Upper lobe of left lung (tissue), 4 donors: Measurements from ENCODE around the gene FBXL5.

Experiments used
- CTCF ChIP-seq, 6 experiments: fragments of 450-650 bp in 4 of 6; fragments of 200-600 bp in 2 of 6; sonication (generic) in 2 of 6; IDR thresholded peaks; one replicate each; pipeline ENCODE4 v1.5.1; 2016 to 2019; ENCODE audit warnings: antibody characterized with exemption in 6 of 6
- EP300 ChIP-seq, 4 donors: sonication (generic); formaldehyde crosslinking; IDR thresholded peaks; one replicate each; pipeline ENCODE4 v1.5.1; 2017; ENCODE audit warnings: antibody characterized with exemption in 4 of 4, control low read depth in 2 of 4

DNA sequence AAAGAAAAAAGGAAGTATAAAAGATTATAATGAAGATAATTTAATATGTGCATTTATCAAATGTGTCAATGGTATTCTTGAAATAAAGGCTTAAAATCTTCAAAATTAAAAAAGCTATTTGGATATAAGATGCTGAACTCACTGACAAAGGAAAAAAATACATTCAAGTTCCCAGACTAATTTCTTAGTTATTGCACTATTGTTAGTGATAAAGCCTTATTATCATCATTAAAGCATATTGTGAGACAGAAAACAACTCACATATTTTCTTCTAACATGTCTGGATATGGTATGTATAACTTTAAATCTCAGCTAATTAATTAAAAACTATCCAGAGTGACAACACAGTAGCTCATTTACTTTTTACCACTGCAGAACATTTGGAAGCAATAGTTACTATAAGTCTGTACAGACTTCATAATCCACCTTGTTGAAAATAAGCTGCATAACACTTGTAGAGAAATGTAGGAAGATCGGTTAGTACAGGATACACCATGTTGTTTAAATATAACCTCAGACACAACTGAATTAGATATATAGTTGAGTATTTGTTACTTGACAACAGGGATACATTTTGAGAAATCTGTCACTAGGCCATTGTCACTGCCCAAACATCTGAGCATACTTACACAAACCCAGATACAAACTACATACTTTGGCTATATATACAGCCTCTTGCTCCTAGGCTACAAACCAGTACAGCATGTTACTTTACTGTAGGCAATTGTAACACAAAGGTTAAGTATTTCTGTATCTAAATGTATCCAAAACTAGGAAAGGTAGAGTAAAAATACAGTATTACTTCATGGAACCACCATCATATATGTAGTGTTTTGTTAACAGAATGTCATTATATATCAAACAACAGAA is 13.6 kb upstream of the FBXL5 start:
- TF ChIP-seq CTCF (IDR thresholded peaks at IDR 0.05): no peak
- TF ChIP-seq EP300 (IDR thresholded peaks at IDR 0.05): no peak
